Activated CD8-positive, alpha-beta memory T cell treated with anti-CD3 and anti-CD28 coated beads for 24 hours (primary cell): ENCODE measurements around the gene LRP5.
"Not testable (repeated sequence)": the region's sequence is repeated elsewhere in the genome, so short reads cannot be mapped to it uniquely, and the experiment has no call there.

Source experiments
- DNase-seq: peaks from one replicate; pipeline ENCODE4 v3.0.0-alpha.2; 2020

The LRP5 gene

DNA sequence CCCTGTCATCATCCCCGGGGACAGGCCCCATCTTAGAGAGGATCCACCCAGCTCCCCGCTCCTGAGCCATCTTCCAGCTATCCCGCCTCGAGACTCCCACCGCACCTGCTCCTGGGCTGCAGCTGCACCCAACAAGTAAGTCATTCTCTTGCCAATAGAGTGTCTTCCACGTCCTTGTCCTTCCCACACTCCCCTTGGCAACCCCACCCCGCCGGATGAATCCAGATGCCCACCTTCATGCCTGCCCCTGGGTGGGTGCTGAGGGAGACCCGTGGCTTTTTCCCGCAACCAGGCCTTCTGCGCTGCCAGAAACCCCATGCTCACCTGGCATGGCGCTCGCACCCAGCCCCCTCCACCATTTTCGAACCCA is 29.5 kb upstream of the LRP5 start:
- DNase-seq: no peak

DNA sequence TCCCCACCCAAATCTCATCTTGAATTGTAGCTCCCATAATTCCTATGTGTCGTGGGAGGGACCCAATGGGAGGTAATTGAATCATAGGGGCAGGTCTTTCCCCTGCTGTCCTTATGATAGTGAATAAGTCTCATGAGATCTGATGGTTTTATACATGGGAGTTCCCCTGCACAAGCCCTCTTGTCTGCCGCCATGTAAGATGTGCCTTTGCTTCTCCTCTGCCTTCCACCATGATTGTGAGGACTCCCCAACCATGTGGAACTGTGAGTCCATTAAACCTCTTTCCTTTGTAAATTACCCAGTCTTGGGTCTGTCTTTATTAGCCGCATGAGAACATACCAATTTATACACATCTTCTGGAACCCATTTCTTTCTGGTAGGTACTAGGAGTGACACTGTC is 27.8 kb upstream of the LRP5 start:
- not testable (repeated sequence) for DNase-seq

DNA sequence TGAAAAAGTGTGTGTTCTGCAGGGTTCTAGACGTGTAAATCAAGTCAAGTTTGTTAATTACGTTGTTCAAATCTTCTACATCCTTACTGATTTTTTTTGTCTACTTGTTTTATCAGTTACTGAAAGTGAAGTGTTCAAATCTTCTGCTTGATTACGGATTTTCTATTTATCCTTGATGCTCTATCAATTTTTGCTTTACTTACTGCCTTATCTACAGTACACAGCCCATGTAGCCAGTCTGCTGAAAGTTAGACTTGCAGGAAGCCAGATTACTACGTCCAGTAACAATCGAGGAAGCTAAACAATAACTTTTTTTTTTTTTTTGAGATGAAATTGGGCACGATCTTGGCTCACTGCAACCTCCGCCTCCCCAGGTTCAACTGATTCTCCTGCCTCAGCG is 25.0 kb upstream of the LRP5 start:
- no peak for DNase-seq

DNA sequence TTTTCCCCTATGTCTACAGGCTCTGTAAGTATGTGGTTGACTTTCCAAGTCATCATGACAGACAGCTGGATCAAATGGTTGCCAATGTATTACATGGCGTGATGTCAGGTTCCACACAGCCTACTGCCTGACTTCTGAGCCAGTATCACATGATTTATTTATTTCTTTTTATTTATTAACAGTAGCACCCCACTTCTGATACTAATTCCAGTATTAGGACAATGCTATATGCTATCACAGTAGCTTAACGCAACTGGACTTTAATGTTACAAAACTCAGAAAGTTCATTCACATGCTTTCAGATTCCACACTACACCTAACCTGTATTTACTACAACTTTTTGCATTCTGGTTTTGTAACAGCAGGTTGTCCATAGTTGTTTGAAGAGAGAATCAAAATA is 22.9 kb upstream of the LRP5 start:
- no peak for DNase-seq

DNA sequence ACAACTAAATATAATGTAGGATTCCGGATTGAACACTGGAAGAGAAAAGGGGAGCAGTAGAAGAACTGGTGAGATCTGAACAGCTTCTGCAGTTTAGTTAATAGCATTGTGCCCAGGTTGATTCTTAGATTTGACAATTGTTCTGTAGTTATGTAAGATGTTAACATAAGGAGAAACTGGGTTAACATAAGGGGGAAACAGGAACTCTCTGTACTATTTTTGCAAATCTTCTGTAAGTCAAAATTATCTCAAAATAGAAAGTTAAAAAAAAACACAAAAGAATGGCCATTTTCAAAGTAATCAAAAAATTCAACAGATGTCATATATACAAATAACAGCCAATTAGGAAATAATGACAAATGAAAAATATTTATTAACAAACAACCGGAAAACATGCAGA is 18.7 kb upstream of the LRP5 start:
- DNase-seq: no peak

DNA sequence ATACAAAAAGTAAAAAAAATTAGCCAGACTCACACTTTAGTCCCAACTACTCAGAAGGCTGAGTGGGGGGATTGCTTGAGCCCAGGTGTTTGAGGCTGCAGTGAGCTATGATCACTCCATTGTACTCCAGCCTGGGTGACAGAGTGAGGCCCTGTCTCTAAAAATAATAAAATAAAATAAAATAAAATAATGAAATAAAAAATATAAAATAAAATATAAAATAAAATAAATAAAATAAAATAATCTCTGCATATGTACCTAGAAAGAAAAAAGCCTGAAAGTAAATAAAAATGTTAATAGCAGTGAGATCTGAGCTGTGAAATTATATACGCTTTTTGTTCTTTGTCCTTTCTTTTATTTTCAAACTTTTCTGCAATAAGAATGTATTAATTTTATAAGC is 17.1 kb upstream of the LRP5 start:
- DNase-seq: no peak

DNA sequence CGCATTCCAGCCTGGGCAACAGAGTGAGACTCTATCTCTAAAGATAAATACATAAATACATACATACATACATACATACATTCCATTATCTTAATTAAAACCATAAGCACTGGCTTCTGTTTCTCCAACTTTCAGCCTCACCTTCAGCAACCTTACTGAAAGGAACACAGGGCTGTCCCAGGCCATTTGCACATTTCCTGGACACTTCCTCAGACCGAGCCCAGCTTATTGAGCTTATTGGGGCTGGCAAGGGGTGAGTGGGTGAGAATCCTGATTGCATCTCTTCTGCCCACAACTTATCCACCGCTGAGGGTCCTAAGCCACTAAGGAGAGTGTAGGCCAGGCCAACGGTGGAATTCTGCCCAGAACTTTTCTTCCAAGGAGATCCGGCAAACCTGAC is 16.5 kb upstream of the LRP5 start:
- no peak for DNase-seq

DNA sequence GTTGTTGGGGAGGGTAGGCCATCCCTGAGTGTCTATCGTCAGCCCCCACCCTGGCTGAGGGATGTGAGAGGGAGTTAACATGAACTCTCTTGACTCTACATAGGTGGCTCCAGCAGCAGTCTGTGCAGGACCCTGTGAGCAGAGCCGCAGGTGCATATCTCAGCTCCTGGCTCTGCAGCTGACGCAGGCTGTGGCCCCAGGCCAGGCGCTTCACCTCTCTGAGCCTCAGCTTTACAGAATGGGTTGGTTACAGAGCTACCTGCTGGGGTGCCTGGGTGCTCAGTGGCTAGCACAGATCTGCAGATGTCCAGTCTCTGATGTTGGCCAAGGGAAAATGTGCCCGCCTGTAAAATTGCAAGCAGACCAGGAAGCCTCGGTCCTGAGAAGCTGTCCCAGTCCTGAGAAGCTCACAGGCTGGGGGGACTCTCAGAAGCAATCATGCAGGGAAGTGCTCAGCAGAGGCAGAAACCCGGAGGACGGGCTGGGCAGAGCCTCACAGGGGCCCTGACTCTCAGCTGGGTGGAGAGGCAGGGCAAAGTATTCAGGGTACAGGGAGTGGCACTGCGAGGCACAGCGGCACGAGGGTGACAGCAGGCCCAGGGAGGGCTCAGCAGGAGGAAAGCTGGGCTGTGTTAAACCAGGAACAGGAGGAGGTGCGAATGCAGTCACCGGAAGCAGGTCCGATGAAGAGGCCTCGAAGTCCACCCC is 15.9 kb upstream of the LRP5 start:
- no peak for DNase-seq

DNA sequence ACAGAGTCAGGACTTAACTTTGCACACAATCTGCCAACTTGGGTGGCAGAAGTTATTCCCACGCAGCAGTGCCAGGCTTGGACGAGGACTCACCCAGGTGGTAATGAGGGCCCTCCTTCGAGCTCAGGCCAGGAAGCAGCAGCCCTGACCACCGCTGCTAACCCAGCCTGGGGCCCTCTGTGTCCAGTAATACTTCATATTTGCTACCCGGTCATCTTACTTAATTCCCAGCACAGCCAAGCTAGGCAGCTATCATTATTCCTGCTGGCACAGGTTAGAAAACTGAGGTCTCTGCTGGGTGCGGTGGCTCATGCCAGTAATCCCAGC is 15.4 kb upstream of the LRP5 start:
- DNase-seq: no peak

DNA sequence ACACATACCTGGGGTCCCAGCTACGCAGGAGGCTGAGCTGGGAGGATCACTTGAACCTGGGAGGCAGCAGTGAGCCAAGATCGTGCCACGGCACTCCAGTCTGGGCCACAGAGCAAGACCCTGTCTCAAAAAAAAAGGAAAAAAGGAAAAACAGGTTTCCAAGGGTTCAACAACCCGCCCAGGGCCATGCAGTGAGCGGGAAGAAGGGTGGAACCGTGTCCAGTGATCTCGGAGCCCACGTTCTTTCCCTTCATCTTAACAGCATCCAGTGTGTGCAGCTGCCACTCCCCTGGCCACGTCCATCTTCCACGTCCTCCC is 14.9 kb upstream of the LRP5 start:
- no peak for DNase-seq

DNA sequence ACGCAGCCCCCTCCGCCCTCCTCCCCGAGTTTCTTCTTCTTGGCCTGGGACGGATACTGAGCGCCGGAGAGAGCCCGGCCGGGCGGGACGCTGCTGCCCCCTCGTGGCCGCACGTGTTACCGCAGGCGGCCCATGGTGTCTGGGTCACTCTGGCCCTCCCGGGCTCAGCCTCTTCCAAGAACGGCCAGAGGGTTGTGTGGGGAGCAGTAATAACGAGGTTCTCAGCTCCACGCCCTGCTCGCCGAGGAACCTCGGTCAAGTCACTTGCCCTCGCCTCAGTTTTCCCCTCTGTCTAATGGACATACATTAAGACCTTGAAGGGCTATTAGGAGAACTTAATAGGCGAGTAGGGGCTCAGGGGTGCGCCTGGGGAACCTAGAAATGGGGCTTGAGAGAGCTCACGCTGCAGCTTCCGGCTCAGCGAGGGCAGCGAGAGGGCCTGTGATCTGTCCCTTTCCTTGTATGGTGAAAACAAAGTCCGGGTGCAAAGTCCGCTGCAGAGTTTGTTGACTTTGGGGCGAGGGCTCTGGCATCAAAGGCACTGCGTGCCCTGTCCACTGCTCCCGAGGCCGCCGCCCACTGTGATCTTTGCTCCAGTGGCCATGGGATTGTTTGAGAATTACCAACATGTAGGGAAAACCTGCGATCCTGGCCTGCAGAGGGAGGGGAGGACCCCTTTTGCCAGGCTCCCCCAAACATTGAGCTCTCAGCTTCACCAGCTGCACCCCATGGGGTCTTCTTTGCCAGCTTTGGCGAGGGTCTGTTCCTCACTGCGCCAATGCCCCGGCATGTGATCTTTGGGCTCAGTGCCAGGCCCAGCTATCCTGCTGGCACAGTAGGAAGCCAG is 14.4 kb upstream of the LRP5 start:
- DNase-seq: peak; percentile 91

DNA sequence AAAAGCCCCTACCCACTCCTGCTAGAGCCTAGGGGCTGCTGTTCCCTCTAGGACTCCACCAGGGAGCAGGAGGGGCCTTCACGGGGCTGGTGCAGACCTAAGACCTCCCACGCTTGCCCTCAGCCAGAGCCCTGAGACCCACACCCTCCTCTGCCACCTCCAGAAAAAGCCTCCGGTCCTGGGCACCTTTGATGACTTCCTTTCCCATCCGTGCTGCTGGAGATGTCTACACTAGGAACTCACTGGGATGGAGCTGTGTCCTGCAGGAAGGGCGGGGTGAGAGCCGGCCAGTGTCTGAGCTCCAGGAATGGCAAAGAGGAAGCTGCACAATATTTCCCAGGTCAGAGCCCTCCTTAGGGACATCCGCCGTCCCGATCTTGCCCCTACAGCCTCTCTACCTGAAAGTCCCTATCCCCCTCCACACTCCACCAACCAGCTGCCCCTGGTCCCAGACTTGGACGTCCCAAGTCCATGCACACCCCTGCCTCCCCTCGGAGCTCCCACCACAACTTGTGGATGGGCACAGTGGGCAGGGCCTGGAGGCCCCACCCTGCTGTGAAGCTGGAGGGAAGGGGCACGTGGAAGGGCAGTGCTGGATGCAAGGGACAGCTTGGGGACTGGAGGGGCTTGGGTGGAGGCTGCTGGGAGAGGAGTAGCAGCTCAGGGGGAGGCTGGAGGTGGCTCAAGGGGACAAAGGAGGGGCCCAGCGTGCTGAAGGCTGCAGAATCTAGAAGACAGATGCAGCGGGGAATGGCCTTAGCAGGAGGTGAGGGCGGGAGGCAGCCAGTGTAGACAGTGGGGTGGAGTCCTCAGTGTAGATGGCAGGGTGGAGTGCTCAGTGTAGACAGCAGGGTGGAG is 13.5 kb upstream of the LRP5 start:
- no peak for DNase-seq

DNA sequence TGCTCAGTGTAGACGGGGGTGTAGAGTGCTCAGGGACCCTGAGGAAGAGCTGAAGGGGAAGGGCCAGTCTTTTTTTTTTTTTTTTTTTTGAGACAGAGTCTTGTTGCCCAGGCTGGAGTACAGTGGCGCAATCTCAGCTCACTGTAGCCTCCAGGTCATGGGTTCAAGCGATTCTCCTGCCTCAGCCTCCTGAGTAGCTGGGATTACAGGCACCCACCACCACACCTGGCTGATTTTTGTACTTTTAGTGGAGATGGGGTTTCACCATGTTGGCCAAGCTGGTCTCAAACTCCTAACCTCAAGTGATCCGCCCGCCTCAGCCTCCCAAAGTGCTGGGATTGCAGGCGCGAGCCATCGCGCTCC is 12.9 kb upstream of the LRP5 start:
- DNase-seq: not testable (repeated sequence)

DNA sequence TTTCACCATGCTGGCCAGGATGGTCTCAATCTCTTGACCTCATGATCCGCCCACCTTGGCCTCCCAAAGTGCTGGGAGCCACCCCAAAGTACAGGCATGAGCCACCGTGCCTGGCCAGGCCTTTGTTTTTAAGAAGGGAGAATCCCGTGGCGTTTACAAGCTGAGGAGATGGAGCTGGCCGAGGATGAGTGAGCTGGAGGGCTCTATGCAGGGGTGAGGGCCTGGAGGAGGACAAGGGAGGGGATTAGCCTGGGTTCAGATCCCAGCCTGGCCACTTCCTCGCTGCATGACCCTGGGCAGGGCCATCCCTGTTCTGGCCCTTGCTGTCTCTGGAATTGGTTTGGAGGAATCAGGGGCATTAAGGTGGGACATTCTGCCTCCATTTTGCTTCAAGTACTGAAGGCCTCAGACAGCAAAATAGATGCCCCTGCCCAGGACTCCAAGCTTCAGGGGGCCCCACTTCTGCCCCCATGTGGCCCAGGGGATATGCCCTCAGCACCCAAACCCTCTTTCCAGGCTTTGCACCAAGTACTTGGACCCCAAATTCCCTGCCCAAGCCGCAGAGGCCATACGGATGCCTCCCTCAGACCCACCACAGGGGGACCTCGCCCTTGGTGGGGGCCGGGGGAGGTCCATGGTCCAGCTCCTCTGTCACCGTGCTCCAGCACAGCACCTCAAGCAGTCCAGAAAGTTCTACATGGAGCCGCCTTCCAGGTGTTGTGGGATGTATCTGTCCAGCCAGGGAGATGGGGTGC is 12.1 kb upstream of the LRP5 start:
- DNase-seq: no peak

DNA sequence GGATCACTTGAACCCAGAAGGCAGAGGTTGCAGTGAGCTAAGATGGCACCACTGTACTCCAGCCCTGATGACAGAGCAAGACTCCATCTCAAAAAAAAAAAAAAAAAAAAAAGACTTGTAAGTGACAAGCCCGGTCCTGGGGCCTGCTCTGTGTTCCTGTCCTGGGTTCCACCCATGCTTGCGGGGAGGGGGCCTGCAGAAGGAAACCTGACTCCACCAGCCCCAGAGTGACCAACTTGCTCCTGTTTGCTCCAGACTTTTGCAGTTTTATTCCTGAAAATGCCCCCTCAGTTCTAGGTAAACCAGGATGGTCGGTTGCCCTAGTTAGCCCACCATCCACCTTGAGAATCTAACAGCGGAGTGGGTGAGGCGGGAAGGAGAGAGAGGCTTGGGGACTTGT is 10.1 kb upstream of the LRP5 start:
- DNase-seq: no peak

DNA sequence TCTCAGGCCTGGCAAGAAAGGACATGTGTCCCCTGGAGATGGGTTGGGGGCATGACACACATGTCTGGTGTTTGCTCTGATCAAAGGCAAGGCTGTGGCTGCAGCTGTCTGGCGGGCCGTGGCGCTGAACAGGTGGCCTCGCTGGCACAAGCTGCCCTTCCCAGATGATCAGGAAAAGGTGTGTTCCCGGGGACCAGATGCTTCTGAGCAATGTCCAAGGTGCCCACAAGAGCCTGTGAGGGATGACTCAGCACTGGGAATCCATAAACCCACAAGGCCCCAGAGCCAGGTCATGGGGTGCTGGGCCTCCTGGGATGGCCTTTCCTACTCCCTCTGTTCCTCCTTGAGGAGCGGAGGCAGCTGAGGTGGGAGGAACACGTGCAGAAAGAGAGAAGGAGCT is 9.7 kb upstream of the LRP5 start:
- DNase-seq: no peak

DNA sequence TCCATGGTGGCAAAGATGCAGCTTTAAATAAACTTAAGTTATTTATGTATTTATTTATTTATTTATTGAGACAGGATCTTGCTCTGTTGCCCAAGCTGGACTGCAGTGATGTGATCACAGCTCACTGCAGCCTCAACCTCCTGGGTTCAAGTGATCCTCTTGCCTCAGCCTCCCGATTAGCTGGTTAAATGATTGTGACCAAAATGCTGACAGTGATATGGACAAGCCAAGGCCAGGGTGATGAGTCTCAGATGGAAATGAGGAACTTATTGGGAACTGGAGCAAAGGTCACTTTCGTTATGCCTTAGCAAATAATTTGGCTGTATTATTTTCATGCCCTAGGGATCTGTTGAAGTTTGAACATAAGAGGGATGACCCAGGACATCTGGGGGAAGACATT is 9.3 kb upstream of the LRP5 start:
- DNase-seq: no peak

DNA sequence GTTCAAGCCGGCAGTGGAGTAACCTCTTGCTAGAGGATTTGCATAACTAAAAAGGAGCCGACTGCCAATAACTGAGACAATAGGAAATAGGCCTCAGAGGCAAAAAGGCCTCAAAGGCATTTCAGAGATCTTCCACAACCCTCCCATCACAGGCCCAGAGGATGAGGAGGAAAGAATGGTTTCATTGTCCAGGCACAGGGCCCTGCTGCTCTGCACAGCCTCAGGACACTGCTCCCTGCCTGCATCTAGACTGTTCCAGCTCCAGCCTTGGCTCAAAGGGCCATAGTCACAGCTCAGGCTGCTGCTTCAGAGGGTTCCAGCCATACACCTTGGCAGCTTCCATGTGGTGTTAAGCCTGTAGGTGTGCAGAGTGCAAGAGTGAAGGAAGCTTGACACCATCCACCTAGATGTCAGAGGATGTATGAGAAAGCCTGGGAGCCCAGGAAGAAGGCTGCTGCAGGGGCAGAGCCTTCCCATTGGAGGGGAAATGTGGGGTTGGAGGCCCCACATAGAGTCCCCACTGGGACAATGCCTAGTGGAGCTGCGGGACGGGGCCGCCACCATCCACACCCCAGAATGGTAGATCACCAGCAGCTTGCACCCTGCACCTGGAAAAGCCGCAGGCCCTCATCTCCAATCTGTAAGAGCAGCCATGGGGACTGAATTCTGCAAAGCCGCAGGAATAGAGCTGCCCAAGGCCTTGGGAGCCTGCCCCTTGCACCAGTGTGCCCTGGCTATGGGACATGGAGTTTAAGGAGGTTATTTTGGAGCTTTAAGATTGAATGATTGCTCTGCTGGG is 8.2 kb upstream of the LRP5 start:
- DNase-seq: no peak

DNA sequence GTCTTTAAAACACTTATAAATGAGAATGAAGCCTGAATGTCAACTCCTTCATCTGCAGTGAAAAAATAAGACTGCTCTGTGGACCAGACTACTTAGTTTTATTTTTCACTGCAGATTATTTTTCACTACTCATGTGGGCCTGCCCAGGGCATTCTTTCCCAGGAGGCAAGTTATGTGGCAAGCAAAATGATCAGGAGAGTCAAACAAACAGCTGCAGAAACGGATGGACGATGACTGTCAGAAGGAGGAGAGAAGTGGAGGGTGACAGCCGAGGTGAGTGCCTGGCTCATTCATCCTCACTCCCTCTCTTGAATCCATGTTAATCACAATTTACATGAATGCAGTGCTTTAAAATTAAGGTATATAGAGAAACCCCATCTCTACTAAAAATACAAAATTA is 5.8 kb upstream of the LRP5 start:
- DNase-seq: no peak

DNA sequence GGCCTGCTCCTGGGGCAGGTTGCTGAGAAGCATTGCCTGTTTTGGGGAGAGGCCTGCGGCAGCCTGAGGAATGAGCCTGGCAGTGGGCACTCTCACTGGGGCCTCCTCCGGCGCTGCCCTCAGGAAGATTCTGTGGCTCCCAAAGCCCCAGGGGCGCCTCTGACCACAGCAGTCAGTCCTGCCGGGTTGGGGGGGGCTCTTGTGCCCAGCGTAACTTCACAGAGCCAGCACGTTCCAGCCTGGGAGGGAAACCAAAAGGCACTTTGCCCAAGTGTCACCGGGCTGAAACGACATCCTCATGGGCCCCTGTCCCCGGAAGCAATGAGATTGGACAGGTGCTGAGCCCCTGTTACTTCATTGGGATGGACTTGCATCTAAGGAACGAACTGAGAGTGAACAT is 4.3 kb upstream of the LRP5 start:
- no peak for DNase-seq

DNA sequence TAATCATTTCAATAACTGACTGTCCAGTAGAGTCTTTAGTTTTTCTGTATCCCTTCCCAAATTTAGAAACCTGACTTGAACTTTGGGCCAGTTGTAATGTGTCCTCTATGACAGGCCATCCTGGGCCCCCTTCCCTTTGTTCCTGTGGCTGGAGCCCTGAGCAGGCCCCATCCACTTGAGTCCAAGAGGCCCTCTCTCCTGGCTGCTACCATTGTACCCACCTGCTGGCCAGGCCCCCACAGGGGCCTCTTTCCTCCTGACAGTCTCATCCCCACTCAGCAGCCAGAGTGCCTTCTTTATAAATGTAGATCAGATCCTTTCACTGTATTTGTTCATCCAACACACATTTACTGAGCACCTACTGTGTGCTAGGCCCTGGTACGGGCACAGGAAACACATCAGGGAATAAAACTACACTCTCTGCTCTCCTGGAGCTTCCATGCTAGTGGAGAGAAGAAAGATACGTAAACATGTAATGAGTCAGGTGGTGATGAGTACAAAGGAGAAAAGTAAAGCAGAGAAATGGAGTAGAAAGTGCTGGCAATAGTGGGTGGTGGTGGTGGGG is 2.7 kb upstream of the LRP5 start:
- DNase-seq: no peak
